Stimulated activated CD8-positive, alpha-beta memory T cell treated with anti-CD3 and anti-CD28 coated beads, Interleukin-4, amount 100 ng/mL, for 1 hour (primary cell): ENCODE results near the gene TTC7B.

Source experiments
- DNase-seq, 2 donors: peaks; one replicate each; pipeline ENCODE4 v3.0.0-alpha.2; 2020; ENCODE audit warnings: low read depth in 2 of 2, low spot score in 1 of 2

Gene TTC7B

GRCh38 chr14:90621201-90621600 lies 195.0 kb downstream of the TTC7B start:
- no peak for DNase-seq

- DNase-seq, result no peak
These were observed 195.6 kb downstream of the TTC7B start for GRCh38 chr14:90620568-90621077.

- DNase-seq, result no peak
These were observed 196.3 kb downstream of the TTC7B start for GRCh38 chr14:90619911-90620310.

- no peak for DNase-seq
These were observed 198.3 kb downstream of the TTC7B start for GRCh38 chr14:90617961-90618360.

GRCh38 chr14:90616881-90617280 lies 199.3 kb downstream of the TTC7B start:
- DNase-seq, result no peak

GRCh38 chr14:90616313-90616712 lies 199.9 kb downstream of the TTC7B start:
- no peak for DNase-seq

GRCh38 chr14:90615517-90616060 lies 200.6 kb downstream of the TTC7B start:
- DNase-seq, result no peak

GRCh38 chr14:90614696-90615516 lies 201.3 kb downstream of the TTC7B start:
- no peak for DNase-seq

GRCh38 chr14:90613997-90614396 lies 202.2 kb downstream of the TTC7B start:
- DNase-seq, result no peak

GRCh38 chr14:90613453-90613852 lies 202.8 kb downstream of the TTC7B start:
- no peak for DNase-seq

GRCh38 chr14:90612801-90613200 lies 203.4 kb downstream of the TTC7B start:
- no peak for DNase-seq

GRCh38 chr14:90611936-90612335 lies 204.3 kb downstream of the TTC7B start:
- DNase-seq, result no peak

- no peak for DNase-seq
These were observed 204.7 kb downstream of the TTC7B start for GRCh38 chr14:90611501-90611900.

GRCh38 chr14:90610346-90611040 lies 205.7 kb downstream of the TTC7B start:
- no peak for DNase-seq

- DNase-seq, result no peak
These were observed 206.9 kb downstream of the TTC7B start for GRCh38 chr14:90609376-90609775.

- no peak for DNase-seq
These were observed 207.3 kb downstream of the TTC7B start for GRCh38 chr14:90608929-90609341.

GRCh38 chr14:90608281-90608680 lies 207.9 kb downstream of the TTC7B start:
- DNase-seq, result no peak

- DNase-seq, result no peak
These were observed 209.1 kb downstream of the TTC7B start for GRCh38 chr14:90607141-90607540.

- DNase-seq, result no peak
These were observed 209.8 kb downstream of the TTC7B start for GRCh38 chr14:90606434-90606833.

- DNase-seq, result no peak
These were observed 210.8 kb downstream of the TTC7B start for GRCh38 chr14:90605430-90605829.

GRCh38 chr14:90604356-90604755 lies 211.9 kb downstream of the TTC7B start:
- DNase-seq, result no peak

- DNase-seq, result no peak
These were observed 212.4 kb downstream of the TTC7B start for GRCh38 chr14:90603841-90604240.
